Measurements from ENCODE around the gene ARAP1. TPM values are rescaled to one million over a fixed set of nuclear protein-coding genes. Genes with fewer than 3 reads are reported as not detected.

Gene ARAP1
- total and polyA plus RNA-seq, 2 of the 8 experiments (the other 6 are each of a cell fraction or from before 2014, with no cell fraction given), result 25.7 to 61.6 TPM

- no peak for TF ChIP-seq SIRT6 (IDR thresholded peaks at IDR 0.05; ENCODE audit: low read length)
Observed at GRCh38 chr11:72685560-72686480, 66.4 kb downstream of the ARAP1 start (continued).

Measured in H1 (cell line).